Lung (tissue), 12 donors: ENCODE data around the gene MYO7A. TPM values are rescaled to one million over a fixed set of nuclear protein-coding genes. Genes with fewer than 3 reads are reported as not detected.

Experiments
- ATAC-seq: fragments of 200-7000 bp; cut with Tn5 transposase; one replicate; pipeline ENCODE4 v1.9.1; 2020; ENCODE audit warnings: moderate number of reproducible peaks; ENCODE audit not compliant: insufficient read depth, low FRiP score
- DNase-seq, 3 donors: peaks; one replicate each; pipeline ENCODE4 v3.0.0-alpha.2; 2013 to 2017
- H3K27ac ChIP-seq, 2 donors: one replicate each; pipeline ENCODE4 v1.5.1; 2013; ENCODE audit warnings: mild to moderate bottlenecking in 2 of 2, moderate library complexity in 2 of 2, control low read depth in 1 of 2, inconsistent platforms in 1 of 2, low read depth in 1 of 2, low read length in 1 of 2
- H3K27me3 ChIP-seq, 3 donors: one replicate each; pipeline ENCODE4 v1.5.1; 2013; ENCODE audit warnings: low read length in 2 of 3; ENCODE audit not compliant: control insufficient read depth in 3 of 3, insufficient read depth in 3 of 3
- H3K36me3 ChIP-seq, 4 donors: one replicate each; pipeline ENCODE4 v1.5.1; 2013; ENCODE audit warnings: low read length in 4 of 4, mild to moderate bottlenecking in 1 of 4, moderate library complexity in 1 of 4; ENCODE audit not compliant: control insufficient read depth in 4 of 4, insufficient read depth in 4 of 4
- H3K4me1 ChIP-seq, 5 donors: one replicate each; pipeline ENCODE4 v1.5.1; 2013; ENCODE audit warnings: low read length in 5 of 5, mild to moderate bottlenecking in 2 of 5, moderate library complexity in 1 of 5; ENCODE audit not compliant: control insufficient read depth in 5 of 5, insufficient read depth in 5 of 5
- H3K4me3 ChIP-seq: one replicate; pipeline ENCODE4 v1.5.1; 2013; ENCODE audit warnings: mild to moderate bottlenecking, control low read depth, moderate library complexity
- H3K9ac ChIP-seq, 2 donors: one replicate each; pipeline ENCODE4 v1.5.1; 2013; ENCODE audit warnings: low read length in 2 of 2, control low read depth in 1 of 2; ENCODE audit not compliant: insufficient read depth in 1 of 2
- H3K9me3 ChIP-seq, 4 donors: one replicate each; pipeline ENCODE4 v1.5.1; 2013; ENCODE audit warnings: low read length in 3 of 4, mild to moderate bottlenecking in 1 of 4, moderate library complexity in 1 of 4; ENCODE audit not compliant: control insufficient read depth in 4 of 4, insufficient read depth in 3 of 4
- WGBS, 2 donors: extraction: QIAGEN DNeasy Blood & Tissue Kit; methylation state at CpG; one replicate each; pipeline ENCODE4 v1.1.7; 2013; 5-methylcytosine and 5-hydroxymethylcytosine counted together
- polyA plus RNA-seq, 2 donors: library from polyadenylated mRNA; stranded (reverse); fragments of 200-250 nt; gene quantifications; one replicate each; pipeline ENCODE4 v1.2.1, GENCODE V29; 2013
- total RNA-seq, 2 donors: library from RNA; depleted of rRNA in 1 of 2; stranded (reverse); fragments of >200 nt in 1 of 2; gene quantifications; one replicate each; pipeline ENCODE4 v1.2.1, GENCODE V29; 2014 to 2021
- TF ChIP-seq, protein P1 (sequence below): IDR thresholded peaks from 2 replicates; pipeline ENCODE4 v1.5.1; 2012; ENCODE audit warnings: mild to moderate bottlenecking; ENCODE audit errors: control extremely low read depth, extremely low read depth
- donor health status: control.
- donor health status: control.
- donor health status: Bipolar disorder and iron deficiency.
- donor health status: healthy.
- donor health status: DM: yes; HTN: yes; CAD: no.

MYO7A gene
- total and polyA plus RNA-seq, 4 donors = 1.8 to 10.2 (median 6.3) TPM

DNA sequence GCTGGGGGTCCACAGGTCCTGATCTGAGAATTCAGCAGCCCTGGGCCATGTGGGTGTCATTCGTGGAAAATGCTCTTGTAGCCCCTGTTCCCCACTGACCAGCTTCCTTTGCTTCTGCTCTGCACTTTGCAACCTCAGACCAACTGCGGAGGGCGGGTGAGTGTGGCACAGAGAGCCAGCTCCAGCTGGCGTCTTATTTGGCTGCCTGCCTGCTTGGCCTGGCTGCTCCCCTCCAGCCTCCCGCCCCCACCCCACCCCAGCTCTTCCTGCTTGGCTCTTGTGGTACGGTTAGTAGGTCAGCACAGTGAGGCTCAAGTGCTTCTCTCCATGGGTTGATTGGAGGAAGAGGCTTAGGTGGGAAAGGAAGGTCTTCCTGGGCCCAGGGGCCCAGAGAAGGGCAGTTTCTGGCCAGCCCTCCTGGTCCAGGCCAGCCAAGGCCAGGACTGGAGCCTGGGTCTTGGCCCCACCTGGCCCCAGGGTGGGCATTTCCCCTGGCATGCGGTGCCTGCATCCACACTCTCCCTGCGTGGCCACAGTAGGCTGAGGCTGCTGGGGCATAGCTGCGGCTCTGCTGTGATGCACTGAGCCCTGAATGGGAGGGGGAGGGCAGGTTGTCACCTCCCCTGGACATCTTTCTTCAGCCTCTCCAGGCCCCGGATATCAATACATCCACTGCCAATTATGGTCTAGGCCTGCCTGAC, 26.5 kb downstream of the MYO7A start:
- H3K4me3 ChIP-seq = no peak overlapping the region
- no peak overlapping the region for H3K27ac ChIP-seq
- no peak overlapping the region for H3K9ac ChIP-seq
- ATAC-seq = no peak
- DNase-seq = peak in 1 of 3 donors; percentile 33
- no peaks in the 10 kb centered on the region for H3K9me3 ChIP-seq
- 23 to 37% methylated on average over 10 of the region's 10 CpGs for WGBS, 2 donors
- TF ChIP-seq, protein P1, sequence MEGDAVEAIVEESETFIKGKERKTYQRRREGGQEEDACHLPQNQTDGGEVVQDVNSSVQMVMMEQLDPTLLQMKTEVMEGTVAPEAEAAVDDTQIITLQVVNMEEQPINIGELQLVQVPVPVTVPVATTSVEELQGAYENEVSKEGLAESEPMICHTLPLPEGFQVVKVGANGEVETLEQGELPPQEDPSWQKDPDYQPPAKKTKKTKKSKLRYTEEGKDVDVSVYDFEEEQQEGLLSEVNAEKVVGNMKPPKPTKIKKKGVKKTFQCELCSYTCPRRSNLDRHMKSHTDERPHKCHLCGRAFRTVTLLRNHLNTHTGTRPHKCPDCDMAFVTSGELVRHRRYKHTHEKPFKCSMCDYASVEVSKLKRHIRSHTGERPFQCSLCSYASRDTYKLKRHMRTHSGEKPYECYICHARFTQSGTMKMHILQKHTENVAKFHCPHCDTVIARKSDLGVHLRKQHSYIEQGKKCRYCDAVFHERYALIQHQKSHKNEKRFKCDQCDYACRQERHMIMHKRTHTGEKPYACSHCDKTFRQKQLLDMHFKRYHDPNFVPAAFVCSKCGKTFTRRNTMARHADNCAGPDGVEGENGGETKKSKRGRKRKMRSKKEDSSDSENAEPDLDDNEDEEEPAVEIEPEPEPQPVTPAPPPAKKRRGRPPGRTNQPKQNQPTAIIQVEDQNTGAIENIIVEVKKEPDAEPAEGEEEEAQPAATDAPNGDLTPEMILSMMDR = no peak
- H3K4me1 ChIP-seq = peaks cover 0 to 4% (median 3%) of the 10 kb centered on the region in 5 donors
- H3K27me3 ChIP-seq = no peaks in the 10 kb centered on the region
- no peaks in the 10 kb centered on the region for H3K36me3 ChIP-seq

DNA sequence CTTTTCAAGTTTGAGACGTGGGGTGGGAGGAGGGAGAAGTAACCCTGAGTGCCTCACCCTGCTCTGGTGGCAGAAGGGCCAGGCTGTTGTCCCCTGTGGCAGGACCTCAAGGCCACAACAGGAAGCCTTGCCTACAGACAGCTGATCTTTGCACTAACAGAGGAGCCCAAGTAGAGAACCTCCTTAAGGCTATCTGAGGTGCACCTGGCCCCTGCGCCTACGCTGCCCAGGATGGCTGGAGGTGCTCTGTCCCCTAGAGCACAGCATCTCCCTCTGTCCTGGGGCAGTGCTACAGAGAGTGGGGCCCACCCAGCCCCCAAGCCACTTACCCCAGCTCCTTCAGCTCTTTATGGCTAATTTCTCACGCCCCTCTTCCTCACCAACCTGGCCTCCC, 27.0 kb downstream of the MYO7A start:
- Histone ChIP-seq H3K36me3 (no peaks in the 10 kb centered on the region), H3K9me3 (no peaks in the 10 kb centered on the region), H3K4me3 (no peak overlapping the region), H3K9ac (no peak overlapping the region), H3K4me1 (peaks cover 0 to 4% (median 3%) of the 10 kb centered on the region in 5 donors), H3K27me3 (no peaks in the 10 kb centered on the region), H3K27ac (no peak overlapping the region)
- ATAC-seq = no peak
- WGBS, 2 donors = 90 to 94% methylated on average over 3 of the region's 4 CpGs
- TF ChIP-seq, protein P1 = no peak
- no peak for DNase-seq

DNA sequence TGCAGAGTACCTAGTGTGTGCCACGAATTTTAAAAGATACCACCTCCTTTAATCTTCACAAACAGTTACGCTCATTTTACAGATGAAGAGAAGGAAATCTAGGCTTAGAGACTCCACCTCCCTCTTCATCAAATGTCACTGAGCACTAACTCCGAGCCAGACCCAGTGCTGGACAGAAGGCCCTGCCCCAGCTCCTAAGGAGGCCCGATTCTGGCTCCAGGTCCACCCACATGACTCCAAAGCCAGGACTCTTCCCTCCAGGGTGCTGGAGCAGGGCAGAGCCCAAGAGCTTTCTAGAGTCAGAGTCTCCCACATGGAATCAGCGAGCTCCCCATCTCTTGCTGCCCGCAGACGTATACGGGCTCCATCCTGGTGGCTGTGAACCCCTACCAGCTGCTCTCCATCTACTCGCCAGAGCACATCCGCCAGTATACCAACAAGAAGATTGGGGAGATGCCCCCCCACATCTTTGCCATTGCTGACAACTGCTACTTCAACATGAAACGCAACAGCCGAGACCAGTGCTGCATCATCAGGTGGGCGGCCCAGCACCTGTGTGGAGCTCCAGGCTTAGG, 27.6 kb downstream of the MYO7A start:
- DNase-seq (no peak), ATAC-seq (no peak)
- Histone ChIP-seq H3K36me3 (no peaks in the 10 kb centered on the region), H3K4me3 (no peak overlapping the region), H3K9me3 (no peaks in the 10 kb centered on the region), H3K27ac (no peak overlapping the region), H3K4me1 (peaks cover 0 to 4% (median 3%) of the 10 kb centered on the region in 5 donors), H3K9ac (no peak overlapping the region), H3K27me3 (no peaks in the 10 kb centered on the region)
- WGBS, 2 donors = 95% methylated on average over 13 of the region's 13 CpGs
- TF ChIP-seq, protein P1 = no peak
